ENCODE data around the gene BTG3.

Gene BTG3

GRCh38 chr21:17612565-17613241 is at the start of gene BTG3:
TSS of gene BTG3 (minus strand) at chr21:17612901. CDS start at chr21:17609144, 3,757 bp downstream.
- DNase-seq (ENCODE audit: low read depth in 2 of 2, low spot score in 1 of 2): peak; percentile 62 to 68

GRCh38 chr21:17660862-17661261 is 48.2 kb upstream of the BTG3 start:
- no peak for DNase-seq (ENCODE audit: low read depth in 2 of 2, low spot score in 1 of 2)

- no peak for DNase-seq (ENCODE audit: low read depth in 2 of 2, low spot score in 1 of 2)
Measured at GRCh38 chr21:17660452-17660851, 47.8 kb upstream of the BTG3 start.

- no peak for DNase-seq (ENCODE audit: low read depth in 2 of 2, low spot score in 1 of 2)
Measured at GRCh38 chr21:17658931-17659330, 46.2 kb upstream of the BTG3 start.

- DNase-seq (ENCODE audit: low read depth in 2 of 2, low spot score in 1 of 2): no peak
Measured at GRCh38 chr21:17651526-17651925, 38.8 kb upstream of the BTG3 start.

- no peak for DNase-seq (ENCODE audit: low read depth in 2 of 2, low spot score in 1 of 2)
Measured at GRCh38 chr21:17650292-17650691, 37.6 kb upstream of the BTG3 start.

- DNase-seq (ENCODE audit: low read depth in 2 of 2, low spot score in 1 of 2): no peak
Measured at GRCh38 chr21:17646790-17647189, 34.1 kb upstream of the BTG3 start.

- no peak for DNase-seq (ENCODE audit: low read depth in 2 of 2, low spot score in 1 of 2)
Measured at GRCh38 chr21:17644186-17644585, 31.5 kb upstream of the BTG3 start.

- no peak for DNase-seq (ENCODE audit: low read depth in 2 of 2, low spot score in 1 of 2)
Measured at GRCh38 chr21:17640821-17641220, 28.1 kb upstream of the BTG3 start.

GRCh38 chr21:17636711-17637110 is 24.0 kb upstream of the BTG3 start:
- DNase-seq (ENCODE audit: low read depth in 2 of 2, low spot score in 1 of 2): no peak

GRCh38 chr21:17631195-17631594 is 18.5 kb upstream of the BTG3 start:
- DNase-seq (ENCODE audit: low read depth in 2 of 2, low spot score in 1 of 2): no peak

GRCh38 chr21:17622018-17622417 is 9.3 kb upstream of the BTG3 start:
- DNase-seq (ENCODE audit: low read depth in 2 of 2, low spot score in 1 of 2): no peak

- DNase-seq (ENCODE audit: low read depth in 2 of 2, low spot score in 1 of 2): no peak
Measured at GRCh38 chr21:17616831-17617230, 4.1 kb upstream of the BTG3 start.

- DNase-seq (ENCODE audit: low read depth in 2 of 2, low spot score in 1 of 2): no peak
Measured at GRCh38 chr21:17613242-17613676, 558 bp upstream of the BTG3 start.

GRCh38 chr21:17612023-17612564 is 607 bp downstream of the BTG3 start:
- DNase-seq (ENCODE audit: low read depth in 2 of 2, low spot score in 1 of 2): peak in 1 of 2 donors; percentile 1

GRCh38 chr21:17611414-17612022 is 1.2 kb downstream of the BTG3 start:
- peak; percentile 56 to 71 for DNase-seq (ENCODE audit: low read depth in 2 of 2, low spot score in 1 of 2)

- DNase-seq (ENCODE audit: low read depth in 2 of 2, low spot score in 1 of 2): no peak
Measured at GRCh38 chr21:17610911-17611310, 1.8 kb downstream of the BTG3 start.

- no peak for DNase-seq (ENCODE audit: low read depth in 2 of 2, low spot score in 1 of 2)
Measured at GRCh38 chr21:17609681-17610080, 3.0 kb downstream of the BTG3 start.

GRCh38 chr21:17607684-17608083 is 5.0 kb downstream of the BTG3 start:
- no peak for DNase-seq (ENCODE audit: low read depth in 2 of 2, low spot score in 1 of 2)

GRCh38 chr21:17602874-17603273 is 9.8 kb downstream of the BTG3 start:
- DNase-seq (ENCODE audit: low read depth in 2 of 2, low spot score in 1 of 2): no peak

- DNase-seq (ENCODE audit: low read depth in 2 of 2, low spot score in 1 of 2): no peak
Measured at GRCh38 chr21:17598437-17598836, 14.3 kb downstream of the BTG3 start.

GRCh38 chr21:17597680-17598079 is 15.0 kb downstream of the BTG3 start:
- no peak for DNase-seq (ENCODE audit: low read depth in 2 of 2, low spot score in 1 of 2)

- DNase-seq (ENCODE audit: low read depth in 2 of 2, low spot score in 1 of 2): no peak
Measured at GRCh38 chr21:17590430-17590829, 22.3 kb downstream of the BTG3 start.
